Forelimb muscle (tissue), 1 donor: ENCODE measurements around the gene FAM120C. TPM values are rescaled to one million over a fixed set of nuclear protein-coding genes. Genes with fewer than 3 reads are reported as not detected.
A peak's percentile ranks its signal among the peaks of the same experiment; 100 is the strongest.

Experiments
- DNase-seq: peaks from one replicate; pipeline ENCODE4 v3.0.0-alpha.2; 2013; ENCODE audit warnings: low read depth
- polyA plus RNA-seq: library from polyadenylated mRNA; unstranded; fragments of 120-200 nt; gene quantifications from one replicate; pipeline ENCODE4 v1.2.1, GENCODE V29; 2013; ENCODE audit not compliant: insufficient read length

The FAM120C gene
- polyA plus RNA-seq, 1 donor, result 8.7 TPM

GRCh38 chrX:54171091-54171490 is 12.0 kb downstream of the FAM120C start:
- DNase-seq, result no peak

GRCh38 chrX:54166915-54167314 is 16.1 kb downstream of the FAM120C start:
- no peak for DNase-seq

GRCh38 chrX:54157561-54157960 is 25.5 kb downstream of the FAM120C start:
- DNase-seq, result no peak

- DNase-seq, result no peak
Observed at GRCh38 chrX:54134269-54134668, 48.8 kb downstream of the FAM120C start.

- DNase-seq, result no peak
Observed at GRCh38 chrX:54116391-54116790, 66.7 kb downstream of the FAM120C start.

GRCh38 chrX:54093571-54093970 is 89.5 kb downstream of the FAM120C start:
- no peak for DNase-seq

- DNase-seq, result no peak
Observed at GRCh38 chrX:54093159-54093558, 89.9 kb downstream of the FAM120C start.

GRCh38 chrX:54090880-54091279 is 92.2 kb downstream of the FAM120C start:
- no peak for DNase-seq

GRCh38 chrX:54089191-54089590 is 93.9 kb downstream of the FAM120C start:
- DNase-seq, result no peak

GRCh38 chrX:54087661-54088060 is 95.4 kb downstream of the FAM120C start:
- DNase-seq, result no peak

GRCh38 chrX:54085666-54086065 is 97.4 kb downstream of the FAM120C start:
- DNase-seq, result no peak

- DNase-seq, result no peak
Observed at GRCh38 chrX:54076903-54077302, 106.2 kb downstream of the FAM120C start.

GRCh38 chrX:54074826-54075225 is 108.2 kb downstream of the FAM120C start:
- no peak for DNase-seq

- no peak for DNase-seq
Observed at GRCh38 chrX:54067766-54068165, 115.3 kb downstream of the FAM120C start.

- DNase-seq, result no peak
Observed at GRCh38 chrX:54066841-54067240, 116.2 kb downstream of the FAM120C start.

- no peak for DNase-seq
Observed at GRCh38 chrX:54064564-54064963, 118.5 kb downstream of the FAM120C start.

- no peak for DNase-seq
Observed at GRCh38 chrX:54063361-54063760, 119.7 kb downstream of the FAM120C start.

GRCh38 chrX:54049801-54050200 is 133.3 kb downstream of the FAM120C start:
- DNase-seq, result no peak

GRCh38 chrX:54048412-54048811 is 134.6 kb downstream of the FAM120C start:
- no peak for DNase-seq

- DNase-seq, result no peak
Observed at GRCh38 chrX:54045563-54046228, 137.4 kb downstream of the FAM120C start.

- DNase-seq, result no peak
Observed at GRCh38 chrX:54044877-54045338, 138.1 kb downstream of the FAM120C start.

- DNase-seq, result peak; percentile 73
Observed at GRCh38 chrX:54044126-54044876, 138.8 kb downstream of the FAM120C start, which contains the start of gene PHF8. TSS of gene PHF8 (minus strand) at chrX:54044473. CDS start at chrX:54042728, 1,745 bp downstream.

- no peak for DNase-seq
Observed at GRCh38 chrX:54043541-54044125, 139.4 kb downstream of the FAM120C start.
